Measurements from ENCODE around the gene TGM1. TPM values are rescaled to one million over a fixed set of nuclear protein-coding genes. Genes with fewer than 3 reads are reported as not detected.
A peak's percentile ranks its signal among the peaks of the same experiment; 100 is the strongest.

Gene TGM1
- total RNA-seq, 1 donor from 2014 or later = 7.0 TPM

GRCh38 chr14:24304019-24304387, 41.0 kb upstream of the TGM1 start:
- no peak for TF ChIP-seq CTCF (IDR thresholded peaks at IDR 0.05; ENCODE audit: unreplicated experiment)
- Mint-ChIP-seq H3K36me3 (ENCODE audit: insufficient read depth) (peaks cover 11% of the 10 kb centered on the region), H3K27ac (no peak overlapping the region), H3K4me3 (ENCODE audit: low read depth) (no peak overlapping the region), H3K27me3 (no peaks in the 10 kb centered on the region), H3K4me1 (ENCODE audit: low read depth) (peaks cover 26% of the 10 kb centered on the region), H3K9me3 (ENCODE audit: low read depth) (no peaks in the 10 kb centered on the region)
- DNase-seq (ENCODE audit: low spot score, unreplicated experiment) = no peak

GRCh38 chr14:24300326-24300980, 37.5 kb upstream of the TGM1 start:
- peaks cover 13% of the 10 kb centered on the region for H3K36me3 Mint-ChIP-seq (ENCODE audit: insufficient read depth)
- H3K9me3 Mint-ChIP-seq (ENCODE audit: low read depth) = no peaks in the 10 kb centered on the region
- DNase-seq (ENCODE audit: low spot score, unreplicated experiment) = no peak
- H3K27me3 Mint-ChIP-seq = no peaks in the 10 kb centered on the region
- TF ChIP-seq CTCF (IDR thresholded peaks at IDR 0.05; ENCODE audit: unreplicated experiment) = no peak
- H3K4me3 Mint-ChIP-seq (ENCODE audit: low read depth) = peak overlapping the region; percentile 92
- H3K4me1 Mint-ChIP-seq (ENCODE audit: low read depth) = peaks cover 21% of the 10 kb centered on the region
- peak overlapping the region; percentile 82 for H3K27ac Mint-ChIP-seq

DNA sequence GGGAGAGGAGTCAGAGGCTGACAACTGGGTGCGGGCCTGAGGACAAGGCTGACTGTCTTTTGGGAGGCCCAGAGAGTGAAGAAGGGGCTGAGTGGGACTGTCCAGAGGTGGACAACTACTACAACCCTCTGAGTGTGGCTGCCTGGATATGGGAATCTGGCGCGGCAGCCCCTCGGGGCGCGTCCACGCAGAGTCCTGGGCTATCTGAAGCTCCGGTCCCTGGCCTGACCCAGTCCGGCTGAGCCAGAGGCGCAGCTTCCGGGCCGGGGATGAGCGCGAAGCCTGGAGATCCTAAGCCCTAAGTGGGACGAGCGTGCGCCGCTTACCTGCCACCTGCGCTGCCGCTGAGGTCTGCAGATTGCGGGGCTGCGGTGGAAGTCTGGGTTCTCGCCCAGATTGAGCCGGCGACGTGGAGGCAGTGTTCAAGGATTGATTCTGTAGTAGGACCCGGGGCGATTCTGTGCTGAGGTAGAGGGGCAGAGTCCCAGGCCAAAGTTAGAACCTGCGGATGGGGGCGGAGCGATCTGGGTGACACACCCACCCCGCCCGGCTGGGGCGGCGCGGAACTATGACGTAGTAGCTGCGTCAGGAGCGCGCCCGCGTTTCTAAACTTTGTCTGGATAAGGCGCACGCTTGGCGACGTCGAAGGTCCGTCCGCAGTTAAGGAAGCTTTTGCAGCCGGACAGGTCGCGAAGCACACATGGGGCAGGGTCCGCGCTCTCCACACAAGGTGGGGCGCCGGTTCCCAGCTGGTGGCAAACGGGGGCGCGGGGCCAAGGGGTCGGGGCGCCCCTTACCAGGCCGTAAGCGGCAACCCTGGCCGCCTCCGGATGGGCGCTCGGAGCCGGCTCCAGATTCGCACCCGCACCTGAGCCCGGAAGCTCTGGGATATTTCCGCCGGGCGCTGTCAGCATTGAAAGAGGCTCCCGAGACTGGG, 36.5 kb upstream of the TGM1 start, which contains the start of the genes DHRS1 and NOP9:
Gene DHRS1 (minus strand): TSS at position 526 of the 937 bp plus-strand sequence. CDS start 674 bp downstream, outside the sequence.
Gene NOP9 (plus strand): TSS at position 596 of the 937 bp plus-strand sequence. CDS start 105 bp downstream, at position 701.
- H3K4me3 Mint-ChIP-seq (ENCODE audit: low read depth) = peak within 1 kb of the TSS; percentile 92

GRCh38 chr14:24298892-24299254, 35.9 kb upstream of the TGM1 start:
- no peak for TF ChIP-seq CTCF (IDR thresholded peaks at IDR 0.05; ENCODE audit: unreplicated experiment)
- H3K4me1 Mint-ChIP-seq (ENCODE audit: low read depth) = peaks cover 21% of the 10 kb centered on the region
- peaks cover 10% of the 10 kb centered on the region for H3K36me3 Mint-ChIP-seq (ENCODE audit: insufficient read depth)
- H3K4me3 Mint-ChIP-seq (ENCODE audit: low read depth) = peak overlapping the region; percentile 92
- no peaks in the 10 kb centered on the region for H3K27me3 Mint-ChIP-seq
- no peaks in the 10 kb centered on the region for H3K9me3 Mint-ChIP-seq (ENCODE audit: low read depth)
- no peak for DNase-seq (ENCODE audit: low spot score, unreplicated experiment)
- peak overlapping the region; percentile 97 for H3K27ac Mint-ChIP-seq

More for the DNA sequence above, 36.5 kb upstream of the TGM1 start, which contains the start of the genes DHRS1 and NOP9:
- Mint-ChIP-seq H3K36me3 (ENCODE audit: insufficient read depth) (peaks cover 9% of the 10 kb centered on the region), H3K27me3 (no peaks in the 10 kb centered on the region), H3K9me3 (ENCODE audit: low read depth) (no peaks in the 10 kb centered on the region), H3K4me1 (ENCODE audit: low read depth) (peaks cover 21% of the 10 kb centered on the region), H3K27ac (peak within 1 kb of the TSS; percentile 97)
- DNase-seq (ENCODE audit: low spot score, unreplicated experiment) = peak; percentile 88
- no peak for TF ChIP-seq CTCF (IDR thresholded peaks at IDR 0.05; ENCODE audit: unreplicated experiment)

Measured in progenitor cell of endocrine pancreas (in vitro differentiated cells).